GM10248 (cell line): ENCODE measurements around the gene PRAMEF1.
"Not testable (repeated sequence)": the region's sequence is repeated elsewhere in the genome, so short reads cannot be mapped to it uniquely, and the experiment has no call there.

ENCODE experiments used
- CTCF ChIA-PET: fragments of 300-600 bp; sonication (Branson Sonifier 250); formaldehyde crosslinking; extraction: SDS; loops from one replicate; lab custom pipeline; 2021; ENCODE audit warnings: antibody characterized with exemption; lab: Yijun Ruan, JAX
- POLR2A ChIA-PET: fragments of 350-650 bp; sonication (Branson Sonifier 250); formaldehyde crosslinking; extraction: SDS; loops from one replicate; lab custom pipeline; 2020; ENCODE audit warnings: antibody characterized with exemption; lab: Yijun Ruan, JAX
- DNase-seq: peaks from one replicate; pipeline ENCODE4 v3.0.0; 2012; ENCODE audit errors: extremely low spot score
- TF ChIP-seq, protein P1 (sequence below): IDR thresholded peaks from 2 replicates; pipeline ENCODE4 v1.5.1; 2012; ENCODE audit warnings: mild to moderate bottlenecking, low read depth; ENCODE audit errors: extremely low read depth, missing control alignments, control extremely low read depth

The PRAMEF1 gene

DNA sequence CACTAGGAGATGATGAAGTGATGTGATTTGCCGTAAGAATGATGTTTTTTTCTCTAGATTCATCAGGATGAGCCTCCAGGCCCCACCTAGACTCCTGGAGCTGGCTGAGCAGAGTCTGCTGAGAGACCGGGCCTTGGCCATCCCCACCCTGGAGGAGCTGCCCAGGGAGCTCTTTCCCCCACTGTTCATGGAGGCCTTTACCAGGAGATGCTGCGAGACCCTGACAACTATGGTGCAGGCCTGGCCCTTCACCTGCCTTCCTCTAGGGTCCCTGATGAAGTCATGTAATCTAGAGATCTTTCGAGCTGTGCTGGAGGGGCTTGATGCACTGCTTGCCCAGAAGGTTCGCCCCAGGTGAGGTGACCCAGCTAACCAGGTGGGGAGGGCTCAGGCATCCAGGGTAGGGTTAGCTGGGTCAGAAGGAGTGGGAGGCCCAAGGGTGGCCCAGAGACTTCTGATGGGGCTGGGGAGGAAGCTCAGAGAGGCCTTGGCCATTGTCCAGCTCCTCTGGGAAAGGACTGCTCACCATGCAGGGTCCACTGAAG lies 16.3 kb upstream of the PRAMEF1 start:
- POLR2A ChIA-PET: no interaction called here
- CTCF ChIA-PET: no interaction called here
- DNase-seq: no peak

DNA sequence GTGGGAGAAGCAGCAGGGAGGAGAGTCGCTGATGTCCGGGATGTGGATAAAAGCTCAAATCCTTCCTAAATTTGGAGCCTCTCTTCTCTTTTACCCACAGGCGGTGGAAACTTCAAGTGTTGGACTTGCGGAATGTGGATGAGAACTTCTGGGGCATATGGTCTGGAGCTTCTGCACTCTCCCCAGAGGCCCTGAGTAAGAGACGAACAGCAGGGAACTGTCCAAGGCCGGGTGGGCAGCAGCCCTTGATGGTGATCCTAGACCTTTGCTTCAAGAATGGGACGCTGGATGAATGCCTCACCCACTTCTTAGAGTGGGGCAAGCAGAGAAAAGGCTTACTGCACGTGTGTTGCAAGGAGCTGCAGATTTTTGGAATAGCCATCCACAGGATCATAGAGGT lies 15.8 kb upstream of the PRAMEF1 start:
- CTCF ChIA-PET: no interaction called here
- POLR2A ChIA-PET: no interaction called here

More for the DNA sequence above, 16.3 kb upstream of the PRAMEF1 start:
- TF ChIP-seq, protein P1, sequence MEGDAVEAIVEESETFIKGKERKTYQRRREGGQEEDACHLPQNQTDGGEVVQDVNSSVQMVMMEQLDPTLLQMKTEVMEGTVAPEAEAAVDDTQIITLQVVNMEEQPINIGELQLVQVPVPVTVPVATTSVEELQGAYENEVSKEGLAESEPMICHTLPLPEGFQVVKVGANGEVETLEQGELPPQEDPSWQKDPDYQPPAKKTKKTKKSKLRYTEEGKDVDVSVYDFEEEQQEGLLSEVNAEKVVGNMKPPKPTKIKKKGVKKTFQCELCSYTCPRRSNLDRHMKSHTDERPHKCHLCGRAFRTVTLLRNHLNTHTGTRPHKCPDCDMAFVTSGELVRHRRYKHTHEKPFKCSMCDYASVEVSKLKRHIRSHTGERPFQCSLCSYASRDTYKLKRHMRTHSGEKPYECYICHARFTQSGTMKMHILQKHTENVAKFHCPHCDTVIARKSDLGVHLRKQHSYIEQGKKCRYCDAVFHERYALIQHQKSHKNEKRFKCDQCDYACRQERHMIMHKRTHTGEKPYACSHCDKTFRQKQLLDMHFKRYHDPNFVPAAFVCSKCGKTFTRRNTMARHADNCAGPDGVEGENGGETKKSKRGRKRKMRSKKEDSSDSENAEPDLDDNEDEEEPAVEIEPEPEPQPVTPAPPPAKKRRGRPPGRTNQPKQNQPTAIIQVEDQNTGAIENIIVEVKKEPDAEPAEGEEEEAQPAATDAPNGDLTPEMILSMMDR: no peak

DNA sequence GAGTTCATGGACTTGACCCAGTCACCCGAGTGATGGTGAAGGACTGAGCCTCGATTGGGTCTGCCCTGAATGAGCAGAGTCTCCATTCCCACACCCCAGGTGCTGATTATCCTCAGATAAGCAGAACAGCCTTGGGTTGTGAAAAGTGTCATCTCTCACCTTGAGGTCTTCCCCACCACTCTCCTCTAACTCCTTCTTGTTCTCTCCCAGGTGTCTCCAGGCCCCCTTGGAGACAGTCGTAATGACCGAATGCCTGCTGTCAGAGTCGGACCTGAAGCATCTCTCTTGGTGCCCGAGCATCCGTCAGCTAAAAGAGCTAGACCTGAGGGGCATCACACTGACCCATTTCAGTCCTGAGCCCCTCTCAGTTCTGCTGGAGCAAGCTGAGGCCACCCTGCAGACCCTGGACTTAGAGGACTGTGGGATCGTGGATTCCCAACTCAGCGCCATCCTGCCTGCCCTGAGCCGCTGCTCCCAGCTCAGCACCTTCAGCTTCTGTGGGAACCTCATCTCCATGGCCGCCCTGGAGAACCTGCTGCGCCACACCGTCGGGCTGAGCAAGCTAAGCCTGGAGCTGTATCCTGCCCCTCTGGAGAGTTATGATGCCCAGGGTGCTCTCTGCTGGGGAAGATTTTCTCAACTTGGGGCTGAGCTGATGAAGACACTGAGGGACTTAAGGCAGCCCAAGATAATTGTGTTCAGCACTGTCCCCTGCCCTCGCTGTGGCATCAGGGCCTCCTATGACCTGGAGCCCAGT lies 14.2 kb upstream of the PRAMEF1 start:
- ChIA-PET CTCF (no interaction called here), POLR2A (no interaction called here)
- TF ChIP-seq, protein P1: no peak
- peak; percentile 2 for DNase-seq

More for the DNA sequence above, 15.8 kb upstream of the PRAMEF1 start:
- TF ChIP-seq, protein P1: no peak
- DNase-seq: no peak

DNA sequence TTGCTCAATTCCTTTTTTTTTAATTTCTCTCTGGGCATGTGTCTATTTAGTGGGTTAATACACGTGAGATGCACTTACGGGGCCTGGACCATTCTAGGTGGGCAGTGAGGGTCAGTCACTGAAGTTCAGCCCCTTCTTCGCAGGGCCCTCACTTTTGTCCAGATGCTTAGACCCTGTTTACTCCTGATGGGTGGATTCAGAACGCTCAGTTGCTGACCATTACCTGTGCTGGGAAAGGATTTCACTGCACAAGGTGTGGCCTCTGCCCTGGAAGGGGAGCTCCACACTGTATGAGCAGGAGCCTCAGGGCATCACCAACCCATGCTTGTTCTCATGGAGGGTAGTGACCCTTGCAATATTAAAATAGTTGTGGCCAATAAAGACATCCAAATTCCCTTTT lies 13.1 kb upstream of the PRAMEF1 start:
- CTCF ChIA-PET: no interaction called here
- peak; percentile 1 for DNase-seq

DNA sequence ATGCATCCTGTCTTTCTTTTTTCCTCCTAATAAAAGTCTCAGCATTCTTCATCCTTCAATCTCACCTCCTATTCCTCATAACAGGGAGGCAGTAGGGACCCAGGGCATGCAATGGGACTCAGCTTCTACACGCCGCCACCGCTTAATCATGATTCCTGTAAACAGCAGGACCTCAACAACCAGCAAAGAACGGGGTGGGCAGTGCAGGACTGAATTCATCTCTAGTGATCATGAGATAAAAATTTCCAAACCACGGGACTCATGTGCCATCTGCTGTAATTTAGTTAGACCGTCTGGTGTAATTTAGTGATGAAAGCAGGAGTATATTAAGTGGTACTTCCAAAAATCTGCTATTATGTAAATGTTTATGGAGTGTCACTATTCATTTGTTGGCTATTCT lies 12.3 kb upstream of the PRAMEF1 start:
- TF ChIP-seq, protein P1: no peak
- ChIA-PET CTCF (no interaction called here), POLR2A (no interaction called here)
- no peak for DNase-seq

More for the DNA sequence above, 13.1 kb upstream of the PRAMEF1 start:
- POLR2A ChIA-PET: no interaction called here
- TF ChIP-seq, protein P1: no peak

DNA sequence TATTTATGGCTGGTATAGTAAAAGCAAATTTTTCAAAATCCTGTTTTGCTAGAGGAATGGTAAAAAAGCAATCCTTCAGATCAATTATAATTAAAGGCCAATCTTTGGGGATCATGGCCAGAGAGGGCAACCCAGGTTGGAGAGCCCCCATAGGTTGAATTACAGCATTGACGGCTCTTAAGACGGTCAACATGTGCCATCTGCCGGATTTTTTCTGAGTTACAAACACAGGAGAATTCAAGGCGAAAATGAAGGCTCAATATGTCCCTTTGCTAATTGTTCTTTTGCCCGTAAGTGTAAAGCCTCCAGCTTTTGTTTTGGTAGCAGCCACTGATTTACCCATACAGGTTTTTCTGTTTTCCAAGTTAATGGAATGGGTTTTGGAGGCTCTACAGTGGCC lies 9.7 kb upstream of the PRAMEF1 start:
- POLR2A ChIA-PET, CTCF ChIA-PET, DNase-seq: not testable (repeated sequence)

DNA sequence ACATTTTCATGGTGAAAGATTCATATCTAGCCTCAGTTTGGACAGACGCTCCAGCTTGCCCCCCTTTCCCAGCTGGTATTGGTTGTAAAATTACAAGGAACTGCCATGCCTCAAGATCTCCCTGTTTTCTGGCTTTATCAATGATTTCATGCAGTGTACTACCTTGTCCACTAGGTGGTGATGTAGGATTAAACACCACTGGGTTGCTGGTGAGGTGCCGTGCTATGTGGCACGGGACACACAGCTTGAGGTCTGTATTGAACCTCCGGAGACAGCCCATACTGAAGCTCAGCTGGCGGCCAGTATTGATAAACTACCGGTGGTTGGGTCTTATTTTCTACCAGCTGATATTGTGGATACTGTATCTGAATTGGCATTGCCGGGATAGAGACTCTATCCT lies 7.4 kb upstream of the PRAMEF1 start:
- CTCF ChIA-PET, POLR2A ChIA-PET, DNase-seq: not testable (repeated sequence)

DNA sequence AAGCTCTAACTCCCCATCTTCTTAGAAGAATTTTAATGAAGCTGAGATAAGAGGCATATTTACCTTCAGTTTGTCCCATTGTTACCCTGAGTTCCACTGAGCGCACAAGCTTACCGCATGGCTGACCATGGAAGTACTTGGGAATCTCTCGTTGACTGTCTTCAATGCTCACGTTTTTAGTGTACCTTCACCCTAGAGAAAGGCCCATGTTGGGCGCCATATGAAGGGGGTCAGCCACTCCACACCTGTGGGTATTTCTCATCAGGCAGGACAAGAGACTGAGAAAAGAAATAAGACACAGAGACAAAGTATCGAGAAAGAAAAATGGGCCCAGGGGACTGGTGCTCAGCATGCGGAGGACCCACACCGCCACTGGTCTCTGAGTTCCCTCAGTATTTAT lies 6.5 kb upstream of the PRAMEF1 start:
- DNase-seq, CTCF ChIA-PET, POLR2A ChIA-PET: not testable (repeated sequence)
